T-cell (primary cell): ENCODE measurements around the gene NTHL1. TPM values are rescaled to one million over a fixed set of nuclear protein-coding genes. Genes with fewer than 3 reads are reported as not detected.

ENCODE experiments used
- ATAC-seq, 4 experiments: fragments of 200-7000 bp in 3 of 4; fragments of 150-1000 bp in 1 of 4; cut with Tn5 transposase; replicated peaks in 1 of 4; 1 replicate in 3 of 4; 2 replicates in 1 of 4; pipeline ENCODE4 v1.10.0; 2021; ENCODE audit warnings: moderate library complexity in 3 of 4, mild to moderate bottlenecking in 2 of 4, moderate number of reproducible peaks in 1 of 4
- CTCF ChIA-PET, 2 donors: fragments of 300-600 bp; sonication (Branson Sonifier 250); formaldehyde crosslinking; loops; one replicate each; lab custom pipeline; 2022; ENCODE audit warnings: antibody characterized with exemption in 2 of 2; lab: Charles Lee
- POLR2A ChIA-PET, 2 donors: fragments of 300-600 bp; sonication (Branson Sonifier 250); formaldehyde crosslinking; loops; one replicate each; lab custom pipeline; 2022; ENCODE audit warnings: antibody characterized with exemption in 2 of 2; lab: Charles Lee
- DNase-seq, 35 experiments: peaks; one replicate each; pipeline versions ENCODE4 v3.0.0 to v3.0.0-alpha.2; 2013 to 2023
- H3K27ac ChIP-seq: one replicate; pipeline ENCODE4 v1.5.1; 2013; ENCODE audit warnings: low read length
- H3K27me3 ChIP-seq, 2 experiments: replicated peaks in 1 of 2; 1 replicate in 1 of 2; 2 replicates in 1 of 2; pipeline versions ENCODE4 v1.6.1 to v1.7.0; 2013; ENCODE audit warnings: low read length in 1 of 2, mixed read lengths in 1 of 2; ENCODE audit not compliant: control insufficient read depth in 2 of 2, insufficient read depth in 2 of 2; ENCODE audit errors: extremely low read depth in 1 of 2
- H3K36me3 ChIP-seq, 2 donors: 1 replicate in 1 of 2; 2 replicates in 1 of 2; pipeline versions ENCODE4 v1.6.1 to v1.7.0; 2013; ENCODE audit warnings: low read length in 1 of 2; ENCODE audit not compliant: control insufficient read depth in 2 of 2, insufficient read depth in 1 of 2; ENCODE audit errors: extremely low read depth in 1 of 2
- H3K4me1 ChIP-seq, 2 experiments: 1 replicate in 1 of 2; 2 replicates in 1 of 2; pipeline versions ENCODE4 v1.6.1 to v1.7.0; 2013; ENCODE audit warnings: low read length in 2 of 2, mixed read lengths in 1 of 2; ENCODE audit not compliant: insufficient read depth in 2 of 2, control insufficient read depth in 1 of 2; ENCODE audit errors: extremely low read depth in 1 of 2
- H3K4me3 ChIP-seq, 2 donors: 1 replicate in 1 of 2; 2 replicates in 1 of 2; pipeline versions ENCODE4 v1.5.1 to v1.7.0; 2013; ENCODE audit warnings: mild to moderate bottlenecking in 2 of 2, low read length in 1 of 2, moderate library complexity in 1 of 2; ENCODE audit not compliant: control insufficient read depth in 1 of 2; ENCODE audit errors: extremely low read depth in 1 of 2
- H3K9me3 ChIP-seq: 2 replicates; pipeline ENCODE4 v1.7.0; 2013
- H3K27ac Mint-ChIP-seq, 2 donors: one replicate each; pipeline ENCODE4 v1.8.0; 2020 to 2021; ENCODE audit warnings: mild to moderate bottlenecking in 2 of 2, mixed read lengths in 2 of 2
- H3K27me3 Mint-ChIP-seq, 2 donors: one replicate each; pipeline ENCODE4 v1.8.0; 2021 to 2022; ENCODE audit warnings: mixed read lengths in 2 of 2
- H3K36me3 Mint-ChIP-seq: one replicate; pipeline ENCODE4 v1.8.0; 2021; ENCODE audit warnings: mixed read lengths
- H3K4me1 Mint-ChIP-seq, 3 donors: one replicate each; pipeline ENCODE4 v1.8.0; 2020 to 2022; ENCODE audit warnings: mixed read lengths in 3 of 3, mild to moderate bottlenecking in 1 of 3
- H3K4me3 Mint-ChIP-seq, 3 donors: one replicate each; pipeline ENCODE4 v1.8.0; 2020 to 2022; ENCODE audit warnings: mild to moderate bottlenecking in 3 of 3, mixed read lengths in 3 of 3, moderate library complexity in 3 of 3
- H3K9me3 Mint-ChIP-seq, 3 donors: one replicate each; pipeline ENCODE4 v1.8.0; 2020 to 2022; ENCODE audit warnings: mixed read lengths in 3 of 3
- WGBS: methylation state at CpG from one replicate; pipeline ENCODE4 v1.1.5; 2013; ENCODE audit warnings: missing lambda C conversion rate; ENCODE audit not compliant: insufficient coverage; 5-methylcytosine and 5-hydroxymethylcytosine counted together
- total RNA-seq, 35 experiments: library from RNA in 6 of 35; stranded (reverse) in 6 of 35; fragments of 120-200 nt in 1 of 35; gene quantifications; one replicate each; pipeline versions ENCODE4 v1.2.1 to v1.2.4 and lab custom pipeline; 2013 to 2026

Gene NTHL1
- total RNA-seq, 5 donors from 2014 or later (not counting 1 experiment from before 2014, with no cell fraction given), result 5.8 to 24.1 (median 18.3) TPM

GRCh38 chr16:2075631-2076030, 28.0 kb upstream of the NTHL1 start:
- Histone ChIP-seq H3K27ac (no peak overlapping the region), H3K36me3 (peaks cover 28 to 65% of the 10 kb centered on the region in 2 donors), H3K9me3 (no peaks in the 10 kb centered on the region), H3K4me1 (no peaks in the 10 kb centered on the region), H3K27me3 (no peaks in the 10 kb centered on the region), H3K4me3 (no peak overlapping the region)
- H3K36me3 Mint-ChIP-seq, result peaks cover 14% of the 10 kb centered on the region
- CTCF ChIA-PET, result no interaction called here
- ATAC-seq, result no peak
- 99% methylated on average over 24 of the region's 24 CpGs for WGBS
- no peak overlapping the region for H3K27ac Mint-ChIP-seq
- no peaks in the 10 kb centered on the region for H3K4me1 Mint-ChIP-seq
- H3K4me3 Mint-ChIP-seq, result no peak overlapping the region
- H3K9me3 Mint-ChIP-seq, result no peaks in the 10 kb centered on the region
- DNase-seq, result no peak
- H3K27me3 Mint-ChIP-seq, result no peaks in the 10 kb centered on the region
- POLR2A ChIA-PET, result no interaction called here

GRCh38 chr16:2074071-2074470, 26.4 kb upstream of the NTHL1 start:
- peaks cover 35 to 63% of the 10 kb centered on the region in 2 donors for H3K36me3 ChIP-seq
- CTCF ChIA-PET, result no interaction called here

GRCh38 chr16:2072926-2073325, 25.3 kb upstream of the NTHL1 start:
- no peak overlapping the region for H3K4me3 ChIP-seq
- Mint-ChIP-seq H3K9me3 (no peaks in the 10 kb centered on the region), H3K27ac (no peak overlapping the region), H3K4me3 (no peak overlapping the region), H3K36me3 (peaks cover 27% of the 10 kb centered on the region), H3K4me1 (no peaks in the 10 kb centered on the region), H3K27me3 (no peaks in the 10 kb centered on the region)
- H3K27me3 ChIP-seq, result no peaks in the 10 kb centered on the region
- ChIA-PET CTCF (no interaction called here), POLR2A (no interaction called here)
- WGBS, result 91% methylated on average over 8 of the region's 8 CpGs
- H3K27ac ChIP-seq, result no peak overlapping the region
- no peak for ATAC-seq
- H3K36me3 ChIP-seq, result peaks cover 39 to 65% of the 10 kb centered on the region in 2 donors
- no peak for DNase-seq
- H3K9me3 ChIP-seq, result no peaks in the 10 kb centered on the region
- H3K4me1 ChIP-seq, result no peaks in the 10 kb centered on the region

More at GRCh38 chr16:2074071-2074470, 26.4 kb upstream of the NTHL1 start:
- H3K27ac ChIP-seq, result no peak overlapping the region
- no peaks in the 10 kb centered on the region for H3K4me1 ChIP-seq
- H3K27me3 Mint-ChIP-seq, result no peaks in the 10 kb centered on the region
- no peaks in the 10 kb centered on the region for H3K4me1 Mint-ChIP-seq
- ATAC-seq, result no peak
- no peaks in the 10 kb centered on the region for H3K9me3 Mint-ChIP-seq
- no peak overlapping the region for H3K4me3 Mint-ChIP-seq
- WGBS, result 97% methylated on average over 20 of the region's 20 CpGs
- peaks cover 20% of the 10 kb centered on the region for H3K36me3 Mint-ChIP-seq
- H3K27ac Mint-ChIP-seq, result no peak overlapping the region
- no peak for DNase-seq
- no peak overlapping the region for H3K4me3 ChIP-seq
- no peaks in the 10 kb centered on the region for H3K9me3 ChIP-seq
- POLR2A ChIA-PET, result no interaction called here
- H3K27me3 ChIP-seq, result no peaks in the 10 kb centered on the region

GRCh38 chr16:2071454-2072202, 24.0 kb upstream of the NTHL1 start:
- ChIA-PET CTCF (no interaction called here), POLR2A (no interaction called here)
- H3K27ac ChIP-seq, result no peak overlapping the region
- H3K4me3 Mint-ChIP-seq, result no peak overlapping the region
- H3K4me3 ChIP-seq, result no peak overlapping the region
- H3K27me3 ChIP-seq, result no peaks in the 10 kb centered on the region
- no peak for ATAC-seq
- no peaks in the 10 kb centered on the region for H3K4me1 Mint-ChIP-seq
- H3K36me3 ChIP-seq, result peaks cover 39 to 60% of the 10 kb centered on the region in 2 donors
- peaks cover 26% of the 10 kb centered on the region for H3K36me3 Mint-ChIP-seq
- H3K27ac Mint-ChIP-seq, result no peak overlapping the region
- H3K9me3 ChIP-seq, result no peaks in the 10 kb centered on the region
- H3K4me1 ChIP-seq, result no peaks in the 10 kb centered on the region
- DNase-seq, result peak in 1 of 35 experiments; percentile 15
- 93% methylated on average over 33 of the region's 34 CpGs for WGBS
- no peaks in the 10 kb centered on the region for H3K9me3 Mint-ChIP-seq
- H3K27me3 Mint-ChIP-seq, result no peaks in the 10 kb centered on the region

- Histone ChIP-seq H3K27me3 (no peaks in the 10 kb centered on the region), H3K9me3 (no peaks in the 10 kb centered on the region), H3K36me3 (peaks cover 42 to 60% of the 10 kb centered on the region in 2 donors), H3K4me3 (no peak overlapping the region), H3K4me1 (no peaks in the 10 kb centered on the region), H3K27ac (no peak overlapping the region)
- 98% methylated on average over 24 of the region's 29 CpGs for WGBS
- Mint-ChIP-seq H3K36me3 (peaks cover 32% of the 10 kb centered on the region), H3K4me3 (no peak overlapping the region), H3K27me3 (no peaks in the 10 kb centered on the region), H3K4me1 (no peaks in the 10 kb centered on the region), H3K9me3 (no peaks in the 10 kb centered on the region), H3K27ac (no peak overlapping the region)
- ChIA-PET POLR2A (no interaction called here), CTCF (no interaction called here)
- no peak for ATAC-seq
- DNase-seq, result no peak
Observed at GRCh38 chr16:2070576-2071453, 23.2 kb upstream of the NTHL1 start.

GRCh38 chr16:2066139-2066538, 18.5 kb upstream of the NTHL1 start:
- H3K4me3 Mint-ChIP-seq, result no peak overlapping the region
- Histone ChIP-seq H3K9me3 (no peaks in the 10 kb centered on the region), H3K36me3 (peaks cover 36 to 58% of the 10 kb centered on the region in 2 donors), H3K4me1 (peaks cover 0 to 5% of the 10 kb centered on the region in 2 experiments), H3K27ac (no peak overlapping the region), H3K4me3 (no peak overlapping the region), H3K27me3 (no peaks in the 10 kb centered on the region)
- WGBS, result 100% methylated on average over 5 of the region's 11 CpGs
- H3K4me1 Mint-ChIP-seq, result no peaks in the 10 kb centered on the region
- no peaks in the 10 kb centered on the region for H3K27me3 Mint-ChIP-seq
- H3K36me3 Mint-ChIP-seq, result peaks cover 28% of the 10 kb centered on the region
- DNase-seq (no peak), ATAC-seq (no peak)
- H3K9me3 Mint-ChIP-seq, result no peaks in the 10 kb centered on the region
- ChIA-PET POLR2A (no interaction called here), CTCF (no interaction called here)
- H3K27ac Mint-ChIP-seq, result no peak overlapping the region
